Suprapubic skin (tissue), 4 donors: ENCODE measurements around the gene RAB3C.

Experiments used
- EP300 ChIP-seq: sonication (generic); formaldehyde crosslinking; IDR thresholded peaks from one replicate; pipeline ENCODE4 v1.6.1; 2017; ENCODE audit warnings: antibody characterized with exemption
- POLR2A ChIP-seq, 2 donors: fragments of 450-650 bp; IDR thresholded peaks; one replicate each; pipeline ENCODE4 v1.6.1; 2017; ENCODE audit warnings: antibody characterized with exemption in 2 of 2, mild to moderate bottlenecking in 2 of 2, moderate library complexity in 2 of 2
- POLR2AphosphoS5 ChIP-seq, 3 donors: sonication (generic); formaldehyde crosslinking; IDR thresholded peaks; one replicate each; pipeline ENCODE4 v1.6.1; 2017; ENCODE audit warnings: antibody characterized with exemption in 3 of 3
- TF ChIP-seq, protein P1 (sequence below), 2 donors: fragments of 200-600 bp in 1 of 2; fragments of 450-650 bp in 1 of 2; sonication (generic) in 1 of 2; IDR thresholded peaks; one replicate each; pipeline ENCODE4 v1.5.1; 2016 to 2019; ENCODE audit warnings: antibody characterized with exemption in 2 of 2, mild to moderate bottlenecking in 1 of 2, moderate library complexity in 1 of 2

DNA sequence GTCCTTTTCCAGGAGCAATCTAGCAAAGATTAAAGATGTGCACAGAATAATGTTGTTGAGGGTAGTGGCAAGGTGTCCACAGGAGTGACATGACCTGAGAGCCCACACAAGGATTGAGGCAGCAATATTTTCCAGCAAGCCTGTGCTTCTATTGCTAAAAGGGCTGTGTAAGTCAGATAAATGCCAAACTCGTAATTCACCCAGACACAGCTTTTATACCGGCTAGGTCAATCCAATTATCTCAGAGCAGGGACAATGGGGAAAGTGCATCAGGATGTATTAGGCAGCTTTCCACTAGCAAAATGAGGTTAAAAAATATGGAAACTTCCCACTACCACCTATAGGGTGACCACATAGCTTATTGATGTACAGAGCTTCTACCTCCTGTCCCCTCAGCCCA is 34.8 kb upstream of the RAB3C start:
- TF ChIP-seq, protein P1, sequence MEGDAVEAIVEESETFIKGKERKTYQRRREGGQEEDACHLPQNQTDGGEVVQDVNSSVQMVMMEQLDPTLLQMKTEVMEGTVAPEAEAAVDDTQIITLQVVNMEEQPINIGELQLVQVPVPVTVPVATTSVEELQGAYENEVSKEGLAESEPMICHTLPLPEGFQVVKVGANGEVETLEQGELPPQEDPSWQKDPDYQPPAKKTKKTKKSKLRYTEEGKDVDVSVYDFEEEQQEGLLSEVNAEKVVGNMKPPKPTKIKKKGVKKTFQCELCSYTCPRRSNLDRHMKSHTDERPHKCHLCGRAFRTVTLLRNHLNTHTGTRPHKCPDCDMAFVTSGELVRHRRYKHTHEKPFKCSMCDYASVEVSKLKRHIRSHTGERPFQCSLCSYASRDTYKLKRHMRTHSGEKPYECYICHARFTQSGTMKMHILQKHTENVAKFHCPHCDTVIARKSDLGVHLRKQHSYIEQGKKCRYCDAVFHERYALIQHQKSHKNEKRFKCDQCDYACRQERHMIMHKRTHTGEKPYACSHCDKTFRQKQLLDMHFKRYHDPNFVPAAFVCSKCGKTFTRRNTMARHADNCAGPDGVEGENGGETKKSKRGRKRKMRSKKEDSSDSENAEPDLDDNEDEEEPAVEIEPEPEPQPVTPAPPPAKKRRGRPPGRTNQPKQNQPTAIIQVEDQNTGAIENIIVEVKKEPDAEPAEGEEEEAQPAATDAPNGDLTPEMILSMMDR (IDR thresholded peaks at IDR 0.05) = no peak
- TF ChIP-seq EP300 = no peak
- no peak for TF ChIP-seq POLR2AphosphoS5 (IDR thresholded peaks at IDR 0.05)
- TF ChIP-seq POLR2A (IDR thresholded peaks at IDR 0.05) = no peak
